HG03175 (cell line): Measurements from ENCODE around the gene GSC.
"Not testable (repeated sequence)": the region's sequence is repeated elsewhere in the genome, so short reads cannot be mapped to it uniquely, and the experiment has no call there.

Experiments
- ATAC-seq: cut with Tn5 transposase; IDR thresholded peaks from one replicate; pipeline ENCODE4 v1.9.1; 2021; ENCODE audit warnings: mild to moderate bottlenecking, moderate library complexity; ENCODE audit not compliant: unreplicated experiment

The GSC gene

DNA sequence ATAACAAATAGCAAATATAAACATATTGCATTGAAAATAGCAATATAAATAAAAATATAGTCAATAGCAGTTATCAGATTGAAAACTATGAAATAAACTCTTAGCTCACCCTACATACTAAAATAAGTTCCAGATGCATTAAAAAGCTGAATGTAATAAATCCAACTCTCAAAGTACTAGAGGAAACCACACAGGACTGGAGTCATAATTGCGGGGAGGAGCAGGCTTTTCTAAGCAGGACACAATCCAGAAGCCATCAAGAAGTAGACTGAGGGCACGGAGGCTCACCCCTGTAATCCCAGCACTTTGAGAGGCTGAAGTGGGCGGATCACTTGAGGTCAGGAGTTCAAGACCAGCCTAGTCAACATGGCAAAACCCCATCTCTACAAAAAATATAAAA is 22.2 kb downstream of the GSC start:
- ATAC-seq: no peak

DNA sequence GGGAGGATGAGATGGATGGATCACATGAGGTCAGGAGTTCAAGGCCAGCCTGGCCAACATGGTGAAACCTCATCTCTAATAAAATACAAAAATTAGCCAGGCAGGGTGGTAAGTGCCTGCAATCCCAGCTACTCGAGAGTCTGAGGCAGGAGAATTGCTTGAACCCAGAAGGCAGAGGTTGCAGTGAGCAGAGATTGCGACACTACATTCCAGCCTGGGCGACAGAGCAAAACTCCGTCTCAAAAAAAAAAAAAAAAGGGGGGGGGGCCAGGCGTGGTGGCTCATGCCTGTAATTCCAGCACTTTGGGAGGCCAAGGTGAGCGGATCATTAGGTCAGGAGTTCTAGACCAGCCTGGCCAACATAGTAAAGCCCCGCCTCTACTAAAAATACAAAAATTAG is 22.8 kb downstream of the GSC start:
- ATAC-seq: not testable (repeated sequence)

DNA sequence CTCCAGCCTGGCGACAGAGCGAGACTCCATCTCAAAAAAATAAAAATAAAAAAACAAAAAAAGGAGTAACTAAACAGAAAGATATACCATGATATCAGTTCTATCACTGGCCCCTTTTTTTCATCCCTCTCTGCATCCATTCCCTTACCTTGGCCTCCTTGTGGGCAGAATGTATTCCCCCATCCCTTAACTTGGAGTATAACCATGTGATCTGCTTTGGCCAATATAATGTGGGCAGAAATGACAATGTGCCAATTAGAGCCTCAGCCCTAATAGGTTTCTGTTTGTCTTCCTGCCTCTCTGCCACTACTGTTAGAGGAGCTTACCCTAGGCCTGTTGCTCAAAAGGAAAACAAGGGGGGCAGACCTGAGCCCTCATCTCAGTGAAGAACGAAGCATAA is 23.8 kb downstream of the GSC start:
- ATAC-seq: no peak

DNA sequence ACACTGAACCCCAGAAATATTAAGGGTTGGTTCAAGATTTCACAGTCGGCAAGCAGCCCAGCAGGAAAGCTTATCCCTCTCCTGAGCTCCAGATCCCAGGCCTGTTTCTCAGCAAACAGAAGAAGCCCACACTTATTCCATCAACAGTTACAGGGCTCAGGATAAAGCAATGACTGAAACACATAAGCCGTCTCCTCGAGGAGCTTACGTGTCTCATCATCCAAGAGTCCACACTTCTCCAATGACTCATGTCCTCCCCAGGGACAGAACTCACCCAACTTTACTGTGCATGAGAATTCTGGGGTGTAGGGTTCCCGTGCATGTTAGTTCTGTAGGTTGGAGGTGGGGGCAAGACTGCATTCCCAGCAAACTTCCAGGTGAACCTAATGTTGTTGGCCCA is 31.2 kb downstream of the GSC start:
- ATAC-seq: no peak

DNA sequence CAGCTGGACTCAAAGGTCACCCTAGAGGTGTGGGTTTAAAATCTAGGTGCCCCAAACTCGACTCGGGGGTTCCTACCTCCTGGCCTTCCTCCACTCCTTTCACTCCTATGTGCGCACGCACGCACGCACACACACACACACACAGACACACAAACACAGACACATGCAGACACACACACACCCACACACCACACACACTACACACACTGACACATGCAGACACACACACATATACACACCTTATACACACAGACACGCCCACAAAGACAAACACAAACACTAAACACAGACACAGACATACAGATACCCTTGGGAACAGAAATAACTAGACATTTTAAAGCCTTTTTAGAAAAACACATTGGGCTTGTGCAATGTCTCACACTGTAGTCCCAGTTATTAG is 31.8 kb downstream of the GSC start:
- no peak for ATAC-seq

DNA sequence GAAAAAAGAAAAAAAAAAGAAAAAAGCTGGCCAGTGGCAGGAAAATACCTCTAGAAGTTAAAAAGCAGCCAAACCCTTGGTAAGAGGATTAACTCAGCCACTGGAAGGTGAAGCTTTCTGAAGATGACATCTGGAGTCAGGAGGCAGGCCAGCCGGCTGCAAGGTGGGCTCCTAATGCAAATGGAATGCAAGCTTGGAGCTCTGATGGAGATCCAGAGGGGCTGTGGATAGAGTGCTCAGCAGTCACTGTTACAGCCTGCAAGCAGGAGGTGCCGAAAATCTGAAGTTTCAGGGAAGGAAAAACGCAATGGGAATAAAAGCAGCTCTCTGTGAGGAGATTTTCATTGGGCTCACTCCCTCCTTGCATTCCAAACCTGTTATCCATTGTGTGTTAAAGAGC is 41.0 kb downstream of the GSC start:
- no peak for ATAC-seq

DNA sequence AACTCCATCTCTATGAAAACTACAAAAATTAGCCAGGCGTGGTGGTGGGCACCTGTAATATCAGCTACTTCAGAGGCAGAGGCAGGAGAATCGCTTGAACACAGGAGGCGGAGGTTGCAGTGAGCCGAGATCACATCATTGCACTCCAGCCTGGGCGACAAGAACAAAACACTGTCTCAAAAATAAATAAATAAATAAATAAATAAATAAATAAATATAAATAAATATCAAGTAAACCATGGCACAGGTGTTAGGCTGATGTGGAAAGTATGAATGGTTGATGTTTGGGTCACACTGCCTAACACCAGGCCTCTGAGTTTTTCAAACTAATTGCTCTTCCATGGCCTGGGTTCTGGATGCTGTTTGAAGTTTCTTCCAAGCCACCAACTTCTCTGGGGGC is 41.5 kb downstream of the GSC start:
- ATAC-seq: not testable (repeated sequence)

DNA sequence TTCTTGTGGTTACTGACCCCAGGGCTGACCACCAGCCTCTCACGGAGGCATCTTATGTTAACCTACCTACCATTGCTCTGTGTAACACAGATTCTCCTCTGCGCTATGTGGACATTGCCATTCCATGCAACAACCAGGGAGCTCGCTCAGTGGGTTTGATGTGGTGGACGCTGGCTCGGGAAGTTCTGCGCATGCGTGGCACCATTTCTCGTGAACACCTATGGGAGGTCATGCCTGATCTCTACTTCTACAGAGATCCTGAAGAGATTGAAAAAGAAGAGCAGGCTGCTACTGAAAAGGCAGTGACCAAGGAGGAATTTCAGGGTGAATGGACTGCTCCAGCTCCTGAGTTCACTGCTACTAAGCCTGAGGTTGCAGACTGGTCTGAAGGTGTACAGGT is 43.3 kb downstream of the GSC start:
- ATAC-seq: not testable (repeated sequence)

DNA sequence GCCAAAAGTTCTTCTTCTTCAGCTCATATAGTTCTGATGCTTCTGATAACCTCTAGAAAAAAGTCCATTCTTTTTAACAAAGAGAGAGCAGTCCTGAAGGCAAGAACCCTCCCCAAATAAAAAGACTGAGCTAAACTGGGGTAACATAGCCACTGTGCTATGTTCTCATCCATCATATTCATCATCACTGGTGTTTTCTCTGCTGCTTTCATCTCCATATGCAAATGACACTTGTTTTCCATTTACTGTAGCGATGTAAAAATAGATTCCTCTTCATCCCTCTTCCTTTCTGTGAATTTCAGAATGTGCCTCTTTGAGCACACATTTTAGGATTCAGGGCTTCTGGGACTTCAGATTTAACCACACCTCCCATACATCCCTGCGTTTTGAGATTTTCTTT is 44.9 kb downstream of the GSC start:
- no peak for ATAC-seq

DNA sequence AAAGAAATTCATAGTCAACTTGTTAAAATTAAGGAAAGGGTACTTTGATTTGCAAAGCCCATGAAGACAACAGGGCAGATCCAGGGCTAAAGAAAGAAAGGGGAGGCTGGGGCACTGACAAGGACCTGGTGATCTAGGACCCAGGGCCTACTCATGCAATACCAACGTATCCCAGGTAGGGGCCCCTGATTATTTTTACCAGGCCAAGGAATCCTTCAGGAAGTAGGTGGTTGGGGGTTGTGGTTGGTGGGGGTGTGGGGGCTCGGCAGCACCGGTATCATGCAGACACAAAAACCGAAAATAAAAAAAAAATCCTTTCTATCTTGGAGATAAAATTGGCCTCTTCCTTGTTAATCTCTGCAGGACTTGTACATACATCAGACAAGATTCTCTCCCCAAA is 47.5 kb downstream of the GSC start:
- no peak for ATAC-seq
